ENCODE measurements around the gene HS3ST5. TPM values are rescaled to one million over a fixed set of nuclear protein-coding genes. Genes with fewer than 3 reads are reported as not detected.

The HS3ST5 gene, protein sequence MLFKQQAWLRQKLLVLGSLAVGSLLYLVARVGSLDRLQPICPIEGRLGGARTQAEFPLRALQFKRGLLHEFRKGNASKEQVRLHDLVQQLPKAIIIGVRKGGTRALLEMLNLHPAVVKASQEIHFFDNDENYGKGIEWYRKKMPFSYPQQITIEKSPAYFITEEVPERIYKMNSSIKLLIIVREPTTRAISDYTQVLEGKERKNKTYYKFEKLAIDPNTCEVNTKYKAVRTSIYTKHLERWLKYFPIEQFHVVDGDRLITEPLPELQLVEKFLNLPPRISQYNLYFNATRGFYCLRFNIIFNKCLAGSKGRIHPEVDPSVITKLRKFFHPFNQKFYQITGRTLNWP
- total RNA-seq, result 0.26 TPM

DNA sequence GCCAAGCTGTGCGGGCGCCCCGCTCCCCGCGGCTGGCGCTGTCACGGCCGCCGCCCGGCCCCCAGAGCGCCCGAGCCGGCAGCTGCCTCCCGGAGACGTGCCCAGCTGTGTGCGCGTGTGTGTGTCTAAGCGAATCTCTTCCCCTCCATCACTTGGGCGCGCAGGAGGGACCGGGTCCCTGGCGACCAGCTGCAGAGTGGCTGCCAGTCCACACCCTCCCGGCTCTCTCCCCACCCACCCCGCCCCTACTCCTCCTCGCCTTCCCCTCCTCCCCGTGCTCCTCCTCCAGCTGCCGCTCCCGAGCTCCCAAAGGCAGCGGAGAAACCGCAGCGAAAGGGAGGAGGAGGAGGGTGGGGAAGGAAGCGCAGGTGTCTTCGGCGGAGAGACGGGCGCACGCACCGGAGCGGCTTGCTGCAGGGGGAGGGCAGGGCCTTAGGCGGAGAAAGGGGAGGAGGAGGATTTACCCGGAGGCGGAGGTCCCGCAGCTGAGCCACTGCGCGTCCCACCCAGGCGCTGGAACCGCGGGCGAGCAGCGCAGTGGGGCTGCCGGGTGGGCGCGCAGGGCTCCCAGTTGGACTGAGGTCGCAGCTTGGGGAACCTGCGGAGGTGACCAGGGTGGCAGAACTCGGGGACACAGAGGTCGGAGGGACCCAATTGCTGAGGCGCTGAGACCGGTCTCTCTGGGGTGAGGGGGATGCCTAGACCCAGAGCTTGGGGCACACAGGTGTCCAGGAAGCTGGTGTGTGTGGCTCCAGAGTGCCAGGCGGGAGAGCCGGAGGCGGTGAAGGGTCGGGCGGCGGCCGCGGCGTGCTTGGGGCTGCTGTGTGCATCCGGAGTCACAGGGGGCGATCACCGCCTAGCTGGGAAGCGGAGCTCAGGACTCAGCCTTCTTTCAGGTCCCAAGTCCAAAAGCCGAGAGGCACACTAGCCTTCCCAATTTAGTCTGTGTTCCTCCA, at the start of gene HS3ST5:
HS3ST5 (minus strand) TSS at position 198 of the 956 bp plus-strand sequence. CDS start 280,178 bp downstream, outside the sequence.
- DNase-seq (ENCODE audit: low spot score), result peak; percentile 39

- DNase-seq (ENCODE audit: low spot score), result no peak
Measured at GRCh38 chr6:114390176-114390575, 47.4 kb upstream of the HS3ST5 start.

DNA sequence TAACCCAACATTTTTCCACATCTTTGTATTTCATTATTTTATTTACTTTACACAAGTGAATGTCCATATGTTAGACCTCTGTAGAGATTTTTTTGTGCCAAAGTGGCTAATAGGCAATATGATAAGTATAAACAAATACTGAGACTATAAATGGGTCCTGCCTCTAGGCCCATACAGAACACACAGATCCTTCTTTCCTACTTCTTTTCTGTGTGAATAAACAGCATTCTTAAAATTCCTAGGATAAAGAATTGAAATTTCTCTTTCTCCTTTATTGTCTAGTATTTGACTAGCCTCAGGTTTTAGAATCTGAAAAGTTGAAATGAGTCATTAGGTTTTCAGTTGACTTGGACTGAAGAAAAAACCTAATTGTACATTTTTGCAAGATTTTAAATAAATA, 46.3 kb upstream of the HS3ST5 start:
- no peak for DNase-seq (ENCODE audit: low spot score)

- no peak for DNase-seq (ENCODE audit: low spot score)
Measured at GRCh38 chr6:114382406-114382805, 39.6 kb upstream of the HS3ST5 start.

DNA sequence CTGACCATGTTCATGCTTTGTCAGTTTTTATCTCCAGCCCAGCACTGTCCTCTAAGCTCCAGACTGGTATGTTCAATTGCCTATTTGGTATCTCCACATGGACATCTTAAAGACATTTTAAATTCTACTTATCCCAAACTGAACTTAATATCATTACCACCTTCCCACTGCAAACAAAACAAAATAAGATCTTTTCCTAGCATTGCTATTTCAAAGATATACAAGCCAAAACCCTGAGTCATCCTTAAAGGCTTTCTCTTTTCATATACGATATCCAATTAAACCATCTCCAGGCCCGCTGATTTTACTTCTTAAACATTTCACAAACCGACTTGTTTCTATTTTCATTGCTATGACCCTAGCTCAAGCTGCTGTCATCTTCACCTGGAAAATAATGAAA, 35.1 kb upstream of the HS3ST5 start:
- no peak for DNase-seq (ENCODE audit: low spot score)

DNA sequence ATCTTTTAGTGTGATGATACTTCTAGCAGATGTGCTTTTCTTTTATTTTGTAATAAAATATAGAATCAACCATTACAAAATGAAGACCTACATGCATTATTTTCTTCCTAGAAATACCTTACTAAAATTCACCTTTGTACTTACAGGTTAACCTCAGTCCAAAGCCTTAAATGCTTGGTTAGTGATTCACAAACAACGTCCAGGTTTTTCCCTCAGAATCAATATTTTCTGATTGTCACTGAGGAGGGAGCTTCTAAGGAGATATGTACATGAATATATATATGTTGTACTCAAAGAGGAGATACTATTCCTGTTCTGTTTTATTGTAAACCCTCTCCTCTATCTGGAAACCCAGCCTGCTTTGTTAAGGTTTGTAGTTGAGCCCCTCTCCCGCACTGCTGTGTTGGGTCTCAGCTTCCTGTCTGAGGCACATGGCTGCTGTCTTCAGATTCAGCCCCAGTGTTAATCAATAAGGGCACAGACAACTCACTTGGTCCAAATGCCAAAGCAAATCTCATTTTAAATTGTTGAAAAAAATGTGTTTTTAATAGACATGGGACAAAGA, 33.9 kb upstream of the HS3ST5 start:
- DNase-seq (ENCODE audit: low spot score), result peak; percentile 14

- DNase-seq (ENCODE audit: low spot score), result no peak
Measured at GRCh38 chr6:114375541-114376192, 32.8 kb upstream of the HS3ST5 start.

DNA sequence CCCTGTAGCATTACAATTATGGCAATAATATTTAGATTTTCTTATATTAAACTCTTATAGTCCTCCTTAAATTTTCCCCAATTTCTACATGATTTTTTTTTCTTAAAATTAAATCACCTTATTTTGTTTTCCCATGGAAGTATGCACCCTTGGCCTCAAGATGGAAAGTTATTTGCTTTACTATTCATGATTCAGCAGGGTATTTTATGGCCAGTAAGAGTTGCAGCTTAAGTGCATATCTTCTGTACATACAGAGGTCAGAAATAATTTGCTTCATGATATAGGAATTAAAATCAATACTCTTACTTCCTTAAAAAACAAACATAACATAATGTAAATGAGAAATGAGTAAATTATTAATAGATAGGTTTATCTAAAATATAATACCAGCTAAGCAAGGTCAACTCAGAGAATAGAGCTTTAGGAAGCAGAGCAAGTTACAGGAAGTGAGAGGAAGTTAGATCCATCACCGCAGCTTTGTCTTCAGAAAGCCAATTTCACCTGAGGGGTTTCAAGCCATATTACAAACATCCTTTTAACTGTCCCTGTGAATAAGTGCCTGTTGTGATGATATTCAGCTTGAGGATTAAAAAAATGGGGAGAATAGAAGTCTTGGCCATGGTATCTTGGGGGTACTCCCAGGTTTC, 24.6 kb upstream of the HS3ST5 start:
- DNase-seq (ENCODE audit: low spot score), result no peak

- no peak for DNase-seq (ENCODE audit: low spot score)
Measured at GRCh38 chr6:114366899-114367298, 24.1 kb upstream of the HS3ST5 start.

DNA sequence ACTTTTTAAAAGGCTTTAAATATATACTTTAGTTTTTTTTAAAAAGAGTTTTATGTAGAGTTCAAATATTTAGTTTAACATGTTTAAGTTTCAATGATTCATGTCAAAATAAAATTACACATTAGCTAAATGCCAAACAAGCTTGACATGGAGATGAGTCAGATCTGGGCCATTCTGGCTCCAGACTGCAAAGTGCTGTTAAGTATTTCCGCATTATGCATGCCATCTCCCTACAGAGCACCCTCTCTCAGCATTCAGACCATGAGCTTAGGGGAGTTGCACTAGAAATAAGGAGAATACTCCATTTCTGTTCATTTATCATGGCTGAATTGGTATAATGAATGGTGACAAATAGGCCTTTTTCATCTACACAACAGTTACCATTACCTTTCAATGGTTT, 21.5 kb upstream of the HS3ST5 start:
- peak; percentile 42 for DNase-seq (ENCODE audit: low spot score)

GRCh38 chr6:114362957-114363356, 20.1 kb upstream of the HS3ST5 start:
- no peak for DNase-seq (ENCODE audit: low spot score)

DNA sequence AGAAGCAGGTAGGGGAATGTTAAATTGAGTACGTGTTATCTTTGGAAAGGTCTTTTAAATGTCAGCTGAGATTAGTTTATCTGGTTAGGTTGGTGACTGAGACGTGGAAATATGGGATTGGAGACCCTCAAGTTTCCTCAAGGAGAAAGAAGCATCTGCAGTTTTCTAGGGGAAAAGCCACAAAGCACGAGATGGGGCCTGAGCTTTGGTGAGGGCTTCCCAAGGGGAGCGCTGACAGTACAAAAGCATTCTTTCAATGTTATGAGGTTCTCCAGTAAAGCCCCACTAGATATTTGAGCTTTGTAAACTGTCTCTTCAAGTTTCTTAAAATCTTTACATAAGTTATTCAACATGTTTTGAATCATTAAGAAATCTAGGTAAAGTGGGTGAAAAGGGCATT, 19.6 kb upstream of the HS3ST5 start:
- DNase-seq (ENCODE audit: low spot score), result no peak

- no peak for DNase-seq (ENCODE audit: low spot score)
Measured at GRCh38 chr6:114361036-114361435, 18.2 kb upstream of the HS3ST5 start.

- no peak for DNase-seq (ENCODE audit: low spot score)
Measured at GRCh38 chr6:114355300-114355699, 12.5 kb upstream of the HS3ST5 start.

GRCh38 chr6:114354482-114354881, 11.7 kb upstream of the HS3ST5 start:
- no peak for DNase-seq (ENCODE audit: low spot score)

DNA sequence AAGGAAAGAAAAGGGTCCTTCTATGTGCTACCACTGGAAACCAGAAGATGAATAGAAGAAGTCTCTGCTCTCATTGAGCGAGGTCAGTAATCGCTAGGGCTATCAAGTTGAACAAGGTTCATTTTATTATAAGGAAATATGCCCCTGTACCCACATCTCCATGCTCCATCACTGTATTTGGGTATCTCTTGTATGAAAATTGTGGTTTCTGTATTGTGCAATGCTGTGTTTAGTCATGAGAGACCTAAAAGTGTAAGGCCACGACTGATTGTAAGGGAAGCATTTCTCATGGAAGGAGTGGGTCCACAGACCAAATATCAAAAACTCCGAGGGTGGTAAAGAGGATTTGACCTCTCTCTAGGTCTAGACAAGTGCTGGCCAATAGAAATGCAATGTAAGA, 3.6 kb upstream of the HS3ST5 start:
- no peak for DNase-seq (ENCODE audit: low spot score)

DNA sequence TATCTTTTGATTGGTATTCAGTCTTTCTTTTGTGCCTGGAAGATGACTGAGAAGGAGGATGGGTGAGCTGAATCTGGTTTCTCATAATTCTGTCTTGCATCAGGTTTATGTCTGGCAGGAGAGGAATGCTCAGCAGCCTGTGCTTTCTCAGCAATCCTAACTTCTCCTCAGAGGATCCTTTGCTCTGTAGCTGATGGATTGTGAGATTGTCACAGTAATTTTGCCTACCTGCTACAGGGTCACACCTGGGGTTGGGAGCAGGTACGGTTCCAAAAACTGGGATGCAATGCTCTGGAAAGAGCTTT, 2.1 kb upstream of the HS3ST5 start:
- DNase-seq (ENCODE audit: low spot score), result no peak

DNA sequence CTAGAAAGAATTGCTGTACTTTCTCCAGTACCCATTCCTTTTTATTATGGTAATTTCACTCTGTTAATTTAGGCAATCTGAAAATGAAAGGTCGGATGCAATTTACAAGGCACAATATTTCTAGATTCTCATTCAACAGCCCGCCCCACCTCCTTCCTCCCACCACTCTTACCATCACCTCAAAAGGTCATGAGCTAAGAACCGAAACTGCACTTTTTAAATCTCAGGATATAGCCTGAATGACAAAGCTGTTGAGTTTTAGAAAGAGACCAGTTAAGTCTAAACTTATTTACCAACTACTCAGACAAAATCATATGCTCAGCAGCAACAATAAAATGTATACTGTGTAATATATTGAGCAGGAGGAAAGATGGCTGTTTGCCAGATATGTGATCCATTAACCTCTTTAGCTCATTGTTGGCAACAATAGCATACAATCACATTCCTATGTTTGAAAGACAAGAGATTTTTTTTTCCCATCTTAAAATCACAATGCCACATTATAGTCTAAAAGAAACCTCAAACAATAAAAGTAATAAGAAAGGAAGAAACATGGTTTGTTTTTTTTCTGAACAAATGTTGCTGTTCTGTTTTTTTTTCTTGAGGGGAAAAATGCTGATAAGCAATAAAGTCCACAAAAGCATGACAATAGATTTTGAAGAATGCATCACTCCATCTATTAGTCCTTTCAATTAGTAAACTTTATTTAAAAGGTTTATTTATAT, 1.6 kb upstream of the HS3ST5 start:
- no peak for DNase-seq (ENCODE audit: low spot score)

DNA sequence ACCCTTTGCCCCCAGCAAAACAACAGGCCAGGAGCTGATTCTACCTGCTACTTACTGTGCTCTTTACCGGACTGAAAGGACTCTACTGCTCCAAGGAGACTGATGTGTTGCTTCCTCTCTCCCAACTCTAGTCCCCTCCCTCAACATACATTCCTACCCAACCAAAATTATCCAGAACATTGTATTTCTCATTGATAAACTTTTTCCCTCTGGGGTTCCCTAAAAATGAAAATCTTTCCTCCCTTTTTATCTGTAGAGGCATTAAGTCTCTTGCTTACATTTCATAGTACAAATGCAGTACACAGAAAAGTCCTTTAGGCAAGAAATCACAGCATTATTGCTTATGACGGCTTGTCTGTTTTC, 940 bp upstream of the HS3ST5 start:
- DNase-seq (ENCODE audit: low spot score), result no peak

GRCh38 chr6:114342086-114342825, 567 bp downstream of the HS3ST5 start:
- no peak for DNase-seq (ENCODE audit: low spot score)

Data from mucosa of gallbladder (tissue), 1 donor.